ENCODE results near the gene NR6A1. TPM values are rescaled to one million over a fixed set of nuclear protein-coding genes. Genes with fewer than 3 reads are reported as not detected.

Gene NR6A1
- polyA plus RNA-seq, 6 donors from 2014 or later = 0.08 to 0.11 TPM; not detected in 4

- ATAC-seq (ENCODE audit: low read depth in 2 of 2) = no peak
- Mint-ChIP-seq H3K36me3 (no peaks in the 10 kb centered on the region), H3K27me3 (no peaks in the 10 kb centered on the region), H3K4me3 (no peak overlapping the region), H3K27ac (no peak overlapping the region), H3K9me3 (no peaks in the 10 kb centered on the region), H3K4me1 (no peaks in the 10 kb centered on the region)
- no peak for DNase-seq
Measured at GRCh38 chr9:124693403-124693802, 77.7 kb downstream of the NR6A1 start.

- Mint-ChIP-seq H3K27ac (no peak overlapping the region), H3K4me1 (no peaks in the 10 kb centered on the region)
Measured at GRCh38 chr9:124688238-124688904, 82.7 kb downstream of the NR6A1 start.

GRCh38 chr9:124686918-124687317, 84.2 kb downstream of the NR6A1 start:
- no peaks in the 10 kb centered on the region for H3K27me3 Mint-ChIP-seq
- peaks cover 0 to 4% of the 10 kb centered on the region in 2 donors for H3K36me3 Mint-ChIP-seq
- no peak for DNase-seq
- H3K27ac Mint-ChIP-seq = no peak overlapping the region
- H3K4me3 Mint-ChIP-seq = no peak overlapping the region
- H3K9me3 Mint-ChIP-seq = no peaks in the 10 kb centered on the region
- no peak for ATAC-seq (ENCODE audit: low read depth in 2 of 2)
- H3K4me1 Mint-ChIP-seq = no peaks in the 10 kb centered on the region

More at GRCh38 chr9:124688238-124688904, 82.7 kb downstream of the NR6A1 start:
- Mint-ChIP-seq H3K9me3 (no peaks in the 10 kb centered on the region), H3K36me3 (peaks cover 0 to 4% of the 10 kb centered on the region in 2 donors), H3K27me3 (no peaks in the 10 kb centered on the region), H3K4me3 (no peak overlapping the region)
- ATAC-seq (ENCODE audit: low read depth in 2 of 2) (no peak), DNase-seq (no peak)

GRCh38 chr9:124685217-124685616, 85.9 kb downstream of the NR6A1 start:
- Mint-ChIP-seq H3K36me3 (peaks cover 0 to 4% of the 10 kb centered on the region in 2 donors), H3K9me3 (no peaks in the 10 kb centered on the region), H3K27ac (peak overlapping the region in 1 of 6 donors; percentile 37), H3K4me1 (no peaks in the 10 kb centered on the region), H3K27me3 (no peaks in the 10 kb centered on the region), H3K4me3 (no peak overlapping the region)
- ATAC-seq (ENCODE audit: low read depth in 2 of 2) (no peak), DNase-seq (no peak)

- H3K27ac Mint-ChIP-seq = no peak overlapping the region
- no peak for ATAC-seq (ENCODE audit: low read depth in 2 of 2)
- no peaks in the 10 kb centered on the region for H3K4me1 Mint-ChIP-seq
Measured at GRCh38 chr9:124684169-124684568, 86.9 kb downstream of the NR6A1 start.

GRCh38 chr9:124683043-124683442, 88.1 kb downstream of the NR6A1 start:
- H3K27ac Mint-ChIP-seq = no peak overlapping the region
- H3K4me1 Mint-ChIP-seq = no peaks in the 10 kb centered on the region
- H3K27me3 Mint-ChIP-seq = no peaks in the 10 kb centered on the region
- H3K4me3 Mint-ChIP-seq = no peak overlapping the region
- DNase-seq (no peak), ATAC-seq (ENCODE audit: low read depth in 2 of 2) (no peak)
- peaks cover 0 to 4% of the 10 kb centered on the region in 2 donors for H3K36me3 Mint-ChIP-seq
- H3K9me3 Mint-ChIP-seq = no peaks in the 10 kb centered on the region

More at GRCh38 chr9:124684169-124684568, 86.9 kb downstream of the NR6A1 start:
- Mint-ChIP-seq H3K36me3 (peaks cover 0 to 4% of the 10 kb centered on the region in 2 donors), H3K4me3 (no peak overlapping the region), H3K27me3 (no peaks in the 10 kb centered on the region), H3K9me3 (no peaks in the 10 kb centered on the region)
- DNase-seq = no peak

- Mint-ChIP-seq H3K4me3 (no peak overlapping the region), H3K27me3 (no peaks in the 10 kb centered on the region), H3K9me3 (no peaks in the 10 kb centered on the region), H3K27ac (no peak overlapping the region), H3K36me3 (peaks cover 0 to 4% of the 10 kb centered on the region in 2 donors), H3K4me1 (no peaks in the 10 kb centered on the region)
- no peak for ATAC-seq (ENCODE audit: low read depth in 2 of 2)
- no peak for DNase-seq
Measured at GRCh38 chr9:124680714-124681390, 90.3 kb downstream of the NR6A1 start.

- ATAC-seq (ENCODE audit: low read depth in 2 of 2) = no peak
- no peak overlapping the region for H3K4me3 Mint-ChIP-seq
- no peak overlapping the region for H3K27ac Mint-ChIP-seq
- H3K36me3 Mint-ChIP-seq = peaks cover 0 to 4% of the 10 kb centered on the region in 2 donors
- H3K9me3 Mint-ChIP-seq = no peaks in the 10 kb centered on the region
- H3K27me3 Mint-ChIP-seq = no peaks in the 10 kb centered on the region
- no peak for DNase-seq
- no peaks in the 10 kb centered on the region for H3K4me1 Mint-ChIP-seq
Measured at GRCh38 chr9:124680049-124680448, 91.1 kb downstream of the NR6A1 start.

GRCh38 chr9:124676159-124676551, 95.0 kb downstream of the NR6A1 start:
- peaks cover 0 to 4% (median 0%) of the 10 kb centered on the region in 3 donors for H3K4me1 Mint-ChIP-seq
- H3K4me3 Mint-ChIP-seq = no peak overlapping the region
- no peak for ATAC-seq (ENCODE audit: low read depth in 2 of 2)
- H3K27me3 Mint-ChIP-seq = no peaks in the 10 kb centered on the region
- H3K9me3 Mint-ChIP-seq = no peaks in the 10 kb centered on the region
- H3K27ac Mint-ChIP-seq = no peak overlapping the region
- DNase-seq = no peak
- peaks cover 0 to 5% of the 10 kb centered on the region in 2 donors for H3K36me3 Mint-ChIP-seq

GRCh38 chr9:124675261-124676158, 95.6 kb downstream of the NR6A1 start:
- Mint-ChIP-seq H3K27me3 (no peaks in the 10 kb centered on the region), H3K9me3 (no peaks in the 10 kb centered on the region), H3K4me3 (no peak overlapping the region), H3K4me1 (peaks cover 0 to 4% (median 0%) of the 10 kb centered on the region in 3 donors), H3K27ac (no peak overlapping the region), H3K36me3 (peaks cover 0 to 5% of the 10 kb centered on the region in 2 donors)
- ATAC-seq (ENCODE audit: low read depth in 2 of 2) (no peak), DNase-seq (no peak)

- H3K36me3 Mint-ChIP-seq = peaks cover 0 to 5% of the 10 kb centered on the region in 2 donors
- H3K27ac Mint-ChIP-seq = no peak overlapping the region
- DNase-seq (no peak), ATAC-seq (ENCODE audit: low read depth in 2 of 2) (no peak)
- no peak overlapping the region for H3K4me3 Mint-ChIP-seq
- H3K9me3 Mint-ChIP-seq = no peaks in the 10 kb centered on the region
- H3K4me1 Mint-ChIP-seq = peaks cover 0 to 4% (median 0%) of the 10 kb centered on the region in 3 donors
- H3K27me3 Mint-ChIP-seq = no peaks in the 10 kb centered on the region
Measured at GRCh38 chr9:124674651-124675050, 96.5 kb downstream of the NR6A1 start.

- no peak for ATAC-seq (ENCODE audit: low read depth in 2 of 2)
- Mint-ChIP-seq H3K4me1 (peaks cover 0 to 4% (median 0%) of the 10 kb centered on the region in 3 donors), H3K27me3 (no peaks in the 10 kb centered on the region), H3K36me3 (peaks cover 0 to 5% of the 10 kb centered on the region in 2 donors), H3K4me3 (no peak overlapping the region), H3K9me3 (no peaks in the 10 kb centered on the region), H3K27ac (no peak overlapping the region)
- DNase-seq = no peak
Measured at GRCh38 chr9:124673063-124673462, 98.0 kb downstream of the NR6A1 start.

- H3K27ac Mint-ChIP-seq = peak overlapping the region in 1 of 6 donors; percentile 32
- peaks cover 0 to 5% of the 10 kb centered on the region in 2 donors for H3K36me3 Mint-ChIP-seq
- no peaks in the 10 kb centered on the region for H3K9me3 Mint-ChIP-seq
- no peak for DNase-seq
- peaks cover 0 to 4% (median 0%) of the 10 kb centered on the region in 3 donors for H3K4me1 Mint-ChIP-seq
- no peak for ATAC-seq (ENCODE audit: low read depth in 2 of 2)
- no peaks in the 10 kb centered on the region for H3K27me3 Mint-ChIP-seq
- H3K4me3 Mint-ChIP-seq = no peak overlapping the region
Measured at GRCh38 chr9:124671861-124672260, 99.2 kb downstream of the NR6A1 start.

Measured in naive B cell (primary cell).